H1 (cell line): Measurements from ENCODE around the gene KLK8. TPM values are rescaled to one million over a fixed set of nuclear protein-coding genes. Genes with fewer than 3 reads are reported as not detected.

Experiments used
- CTCF ChIA-PET: fragments of 300-600 bp; sonication (Branson Sonifier 250); formaldehyde crosslinking; loops from one replicate; lab custom pipeline; 2021; ENCODE audit not compliant: partially characterized antibody; lab: Charles Lee
- POLR2A ChIA-PET: fragments of 300-600 bp; sonication (Branson Sonifier 250); formaldehyde crosslinking; loops from one replicate; lab custom pipeline; 2021; ENCODE audit warnings: inconsistent platforms; ENCODE audit not compliant: partially characterized antibody; lab: Charles Lee
- DNase-seq, 2 experiments: peaks; one replicate each; pipeline versions ENCODE4 v3.0.0 to v3.0.0-alpha.2; 2010 to 2022; ENCODE audit warnings: low spot score in 2 of 2, low read depth in 1 of 2, mixed read lengths in 1 of 2
- FAIRE-seq: peaks from 2 replicates; lab custom pipeline; 2011; peaks lifted over from hg19 to GRCh38; lab: Jason Lieb, UNC
- H2AFZ ChIP-seq: 2 replicates; pipeline ENCODE4 v1.8.1; 2012; ENCODE audit warnings: low read length, inconsistent platforms
- H2AK5ac ChIP-seq: 2 replicates; pipeline ENCODE4 v1.6.1; 2013; ENCODE audit warnings: low read depth, low read length
- H2BK120ac ChIP-seq: replicated peaks from 2 replicates; pipeline ENCODE3; 2013; ENCODE audit warnings: low read depth, low read length, inconsistent platforms
- H2BK12ac ChIP-seq: 2 replicates; pipeline ENCODE4 v1.6.1; 2013; ENCODE audit warnings: low read depth, low read length
- H2BK15ac ChIP-seq: 2 replicates; pipeline ENCODE4 v1.6.1; 2013; ENCODE audit warnings: low read length
- H2BK20ac ChIP-seq: 2 replicates; pipeline ENCODE4 v1.6.1; 2013; ENCODE audit warnings: low read length
- H2BK5ac ChIP-seq: 2 replicates; pipeline ENCODE4 v1.6.1; 2013; ENCODE audit warnings: low read depth, low read length
- H3K14ac ChIP-seq: 2 replicates; pipeline ENCODE4 v1.6.1; 2013; ENCODE audit warnings: inconsistent platforms; ENCODE audit not compliant: insufficient read length
- H3K18ac ChIP-seq: 2 replicates; pipeline ENCODE4 v1.6.1; 2013; ENCODE audit warnings: low read length; ENCODE audit errors: extremely low read depth
- H3K23ac ChIP-seq: 2 replicates; pipeline ENCODE4 v1.6.1; 2013; ENCODE audit warnings: inconsistent platforms; ENCODE audit not compliant: insufficient read length
- H3K23me2 ChIP-seq: 2 replicates; pipeline ENCODE4 v1.6.1; 2013; ENCODE audit warnings: low read depth, low read length
- H3K27ac ChIP-seq: 2 replicates; pipeline ENCODE4 v1.6.1; 2011; ENCODE audit warnings: low read depth, low read length, inconsistent platforms
- H3K27me3 ChIP-seq, 4 experiments: replicated peaks in 1 of 4; 1 replicate in 1 of 4; 2 replicates in 3 of 4; pipeline versions ENCODE4 v1.6.1 to v1.8.1; 2011 to 2013; ENCODE audit warnings: low read length in 3 of 4, mild to moderate bottlenecking in 3 of 4, inconsistent platforms in 2 of 4, mixed read lengths in 2 of 4, moderate library complexity in 1 of 4; ENCODE audit not compliant: control insufficient read depth in 3 of 4, insufficient read depth in 3 of 4; ENCODE audit errors: extremely low read depth in 1 of 4
- H3K36me3 ChIP-seq, 4 experiments: 2 replicates each; pipeline versions ENCODE4 v1.6.1 to v1.8.1; 2011 to 2013; ENCODE audit warnings: mild to moderate bottlenecking in 4 of 4, low read length in 3 of 4, moderate library complexity in 2 of 4, control low read depth in 1 of 4, inconsistent platforms in 1 of 4; ENCODE audit not compliant: insufficient read depth in 4 of 4, control insufficient read depth in 2 of 4
- H3K4ac ChIP-seq: replicated peaks from 2 replicates; pipeline ENCODE3; 2013; ENCODE audit warnings: low read length, low read depth, mixed read lengths, inconsistent platforms; ENCODE audit not compliant: insufficient read length
- H3K4me1 ChIP-seq, 4 experiments: replicated peaks in 1 of 4; 1 replicate in 1 of 4; 2 replicates in 3 of 4; pipeline versions ENCODE4 v1.6.1 to v1.8.1; 2011 to 2013; ENCODE audit warnings: low read length in 3 of 4, inconsistent platforms in 2 of 4, mixed read lengths in 1 of 4; ENCODE audit not compliant: insufficient read depth in 4 of 4, control insufficient read depth in 3 of 4
- H3K4me2 ChIP-seq, 2 experiments: 2 replicates each; pipeline versions ENCODE4 v1.6.1 to v1.8.1; 2011 to 2013; ENCODE audit warnings: low read depth in 2 of 2, low read length in 2 of 2, control low read depth in 1 of 2, inconsistent platforms in 1 of 2, mild to moderate bottlenecking in 1 of 2; ENCODE audit not compliant: insufficient read depth in 1 of 2
- H3K4me3 ChIP-seq, 4 experiments: fragments of 200-600, 300-600 bp in 1 of 4; sonication (generic), shearing (Covaris generic), sonication (Bioruptor Twin) in 1 of 4; 2 replicates each; pipeline versions ENCODE4 v1.5.1 to v1.8.1; 2011 to 2016; ENCODE audit warnings: low read length in 4 of 4, low read depth in 3 of 4, control low read depth in 2 of 4, inconsistent platforms in 2 of 4, mild to moderate bottlenecking in 2 of 4, mixed read lengths in 1 of 4, moderate library complexity in 1 of 4; ENCODE audit not compliant: insufficient read depth in 2 of 4; ENCODE audit errors: extremely low read depth in 1 of 4
- H3K56ac ChIP-seq: replicated peaks from 2 replicates; pipeline ENCODE3; 2013; ENCODE audit warnings: low read depth, mild to moderate bottlenecking, mixed read lengths, low read length, inconsistent platforms; ENCODE audit not compliant: insufficient read length
- H3K79me1 ChIP-seq: 2 replicates; pipeline ENCODE4 v1.6.1; 2013; ENCODE audit warnings: low read depth, low read length, control low read depth
- H3K79me2 ChIP-seq, 2 experiments: 2 replicates each; pipeline versions ENCODE4 v1.6.1 to v1.8.1; 2012 to 2013; ENCODE audit warnings: low read length in 2 of 2, mild to moderate bottlenecking in 2 of 2, inconsistent platforms in 1 of 2; ENCODE audit not compliant: insufficient read depth in 2 of 2, control insufficient read depth in 1 of 2
- H3K9ac ChIP-seq, 4 experiments: replicated peaks in 1 of 4; 1 replicate in 1 of 4; 2 replicates in 3 of 4; pipeline versions ENCODE4 v1.6.1 to v1.8.1; 2011 to 2013; ENCODE audit warnings: low read depth in 3 of 4, low read length in 3 of 4, control low read depth in 2 of 4, mild to moderate bottlenecking in 2 of 4, moderate library complexity in 2 of 4, inconsistent platforms in 1 of 4; ENCODE audit errors: extremely low read depth in 1 of 4
- H3K9me3 ChIP-seq, 2 experiments: 2 replicates each; pipeline versions ENCODE4 v1.6.1 to v1.8.1; 2012 to 2013; ENCODE audit warnings: mild to moderate bottlenecking in 2 of 2, moderate library complexity in 2 of 2, control low read depth in 1 of 2, inconsistent platforms in 1 of 2, low read depth in 1 of 2, low read length in 1 of 2, mixed read lengths in 1 of 2; ENCODE audit not compliant: insufficient read depth in 2 of 2
- H4K20me1 ChIP-seq, 2 experiments: replicated peaks in 1 of 2; 2 replicates each; pipeline versions ENCODE3 to v1.8.1; 2011 to 2013; ENCODE audit warnings: inconsistent platforms in 2 of 2, low read length in 2 of 2, mild to moderate bottlenecking in 1 of 2; ENCODE audit not compliant: insufficient read depth in 2 of 2, control insufficient read depth in 1 of 2
- H4K5ac ChIP-seq: 2 replicates; pipeline ENCODE4 v1.6.1; 2013; ENCODE audit warnings: low read length, low read depth, mixed read lengths, inconsistent platforms; ENCODE audit not compliant: insufficient read length
- H4K8ac ChIP-seq: 2 replicates; pipeline ENCODE4 v1.8.0; 2013; ENCODE audit warnings: mild to moderate bottlenecking, moderate library complexity, low read length, inconsistent platforms; ENCODE audit not compliant: insufficient read depth; ENCODE audit errors: extremely low read depth
- H4K91ac ChIP-seq: replicated peaks from 2 replicates; pipeline ENCODE3; 2013; ENCODE audit warnings: low read length, mixed read lengths, inconsistent platforms; ENCODE audit not compliant: insufficient read length
- JUN ChIP-seq: IDR thresholded peaks from 2 replicates; pipeline ENCODE4 v1.6.1; 2011; ENCODE audit warnings: low read depth, mild to moderate bottlenecking, improper control_type of control experiment, low read length
- KDM1A ChIP-seq: fragments of 200-600, 300-600 bp; sonication (generic); IDR thresholded peaks from 2 replicates; pipeline ENCODE4 v1.7.1; 2016; ENCODE audit warnings: mild to moderate bottlenecking, low read length, borderline replicate concordance
- RFX5 ChIP-seq: IDR thresholded peaks from 2 replicates; pipeline ENCODE4 v1.6.1; 2011; ENCODE audit warnings: low read depth, low read length, improper control_type of control experiment, borderline replicate concordance
- SP2 ChIP-seq: IDR thresholded peaks from 2 replicates; pipeline ENCODE4 v1.6.1; 2012; ENCODE audit warnings: mild to moderate bottlenecking, low read length, inconsistent platforms
- SUZ12 ChIP-seq: fragments of 200-600 bp; sonication (generic); IDR thresholded peaks from 2 replicates; pipeline ENCODE4 v1.6.1; 2012; ENCODE audit warnings: mild to moderate bottlenecking, inconsistent platforms, low read length, moderate library complexity, mixed read lengths
- TAF1 ChIP-seq: IDR thresholded peaks from 2 replicates; pipeline ENCODE4 v1.6.1; 2011; ENCODE audit warnings: mild to moderate bottlenecking, low read depth, low read length
- WGBS, 2 experiments: shearing (Covaris generic) in 1 of 2; methylation state at CpG; one replicate each; pipeline versions ENCODE4 v1.1.6 to v1.1.7; 2013 to 2015; ENCODE audit warnings: low lambda C conversion rate in 2 of 2, mixed read lengths in 2 of 2, inconsistent platforms in 1 of 2, low coverage in 1 of 2, missing lambda C conversion rate in 1 of 2; ENCODE audit not compliant: insufficient replicate concordance in 2 of 2, insufficient coverage in 1 of 2, insufficient read length in 1 of 2; ENCODE audit errors: extremely low coverage in 1 of 2, missing lambda C conversion rate in 1 of 2; 5-methylcytosine and 5-hydroxymethylcytosine counted together
- polyA plus RNA-seq, 7 experiments: library from polyadenylated mRNA; depleted of rRNA in 3 of 7; stranded (reverse) in 5 of 7; unstranded in 2 of 7; fragments of >200 nt in 5 of 7; fragments of 200-250 nt in 2 of 7; gene quantifications; 1 replicate in 5 of 7; 2 replicates in 1 of 7; 4 replicates in 1 of 7; pipeline versions ENCODE4 v1.2.1 to v1.2.3, GENCODE V29; 2011 to 2013; ENCODE audit warnings: missing spikeins in 2 of 7, mixed read lengths in 2 of 7
- total RNA-seq: library from RNA; stranded (reverse); fragmentation: NEBNext Ultra II Directional; extraction: Animal tissue kit (Norgen Biotek cat#: 25700); gene quantifications from 2 replicates; pipeline ENCODE4 v1.2.1, GENCODE V29; 2021

Gene KLK8
- total and polyA plus RNA-seq, 2 of the 8 experiments (the other 6 are each of a cell fraction or from before 2014, with no cell fraction given), result 2.9 to 3.6 TPM

DNA sequence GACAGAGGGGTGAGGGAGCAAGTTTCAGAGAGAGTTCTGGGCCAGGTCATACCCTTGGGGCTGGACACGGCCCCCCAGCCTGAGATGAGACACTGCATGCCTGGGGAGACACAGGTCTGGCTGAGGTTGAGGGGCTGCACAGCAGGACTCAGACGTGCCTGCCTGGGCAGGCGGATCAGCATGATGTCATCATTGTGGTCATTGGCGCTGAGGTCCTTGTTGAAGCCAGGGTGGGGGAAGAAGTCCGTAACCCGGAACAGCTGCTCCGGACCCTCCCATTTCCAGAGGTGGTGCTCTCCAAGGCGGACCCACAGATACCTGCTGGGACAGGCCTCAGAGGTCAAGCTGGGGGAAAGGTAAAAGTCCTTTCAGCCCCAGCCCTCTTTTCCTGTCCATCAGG, 5.0 kb upstream of the KLK8 start:
- H2BK20ac ChIP-seq, result no peak overlapping the region
- no peak overlapping the region for H3K4me3 ChIP-seq
- H4K20me1 ChIP-seq, result no peaks in the 10 kb centered on the region
- H3K56ac ChIP-seq, result no peak overlapping the region
- no peak overlapping the region for H2BK5ac ChIP-seq
- H3K18ac ChIP-seq, result no peak overlapping the region
- no peak overlapping the region for H2AFZ ChIP-seq
- H3K9me3 ChIP-seq, result no peaks in the 10 kb centered on the region
- no peak overlapping the region for H2BK15ac ChIP-seq
- no peaks in the 10 kb centered on the region for H3K23me2 ChIP-seq
- DNase-seq, result no peak
- H4K91ac ChIP-seq, result no peak overlapping the region
- no peak overlapping the region for H3K4ac ChIP-seq
- 78% methylated on average over 8 of the region's 8 CpGs; no CpG with 5 or more reads in 1 of the 2 experiments for WGBS, 2 experiments
- H4K8ac ChIP-seq, result no peak overlapping the region; the same call in 1 of the 2 replicates
- no peak overlapping the region for H3K9ac ChIP-seq
- H3K27me3 ChIP-seq, result no peaks in the 10 kb centered on the region
- H3K36me3 ChIP-seq, result no peaks in the 10 kb centered on the region
- no peak overlapping the region for H3K14ac ChIP-seq
- ChIA-PET CTCF (interaction anchor here (1.3 kb wide), 1 partner anchor 11 kb away, joined by 6 read pairs; no protein-coding TSS in a partner anchor), POLR2A (no interaction called here)
- H3K4me2 ChIP-seq, result no peak overlapping the region
- H3K79me2 ChIP-seq, result no peaks in the 10 kb centered on the region
- no peak overlapping the region for H4K5ac ChIP-seq
- H3K27ac ChIP-seq, result no peak overlapping the region
- no peak overlapping the region for H2BK120ac ChIP-seq
- H3K4me1 ChIP-seq, result peaks cover 0 to 9% (median 2%) of the 10 kb centered on the region in 4 experiments; a peak in 4 of 7 replicates
- no peaks in the 10 kb centered on the region for H3K79me1 ChIP-seq
- no peak overlapping the region for H3K23ac ChIP-seq
- no peak for FAIRE-seq
- no peak overlapping the region for H2AK5ac ChIP-seq
- H2BK12ac ChIP-seq, result no peak overlapping the region
- TF ChIP-seq KDM1A (no peak), TAF1 (no peak), SP2 (no peak), JUN (no peak), RFX5 (no peak), SUZ12 (no peak)
